HPDE6-E6E7 (cell line): Measurements from ENCODE around the gene FAM13B.
"Not testable (repeated sequence)": the region's sequence is repeated elsewhere in the genome, so short reads cannot be mapped to it uniquely, and the experiment has no call there.

Source experiments
- DNase-seq: peaks from one replicate; pipeline ENCODE4 v3.0.0; 2011; ENCODE audit warnings: missing footprints; ENCODE audit errors: extremely low spot score

Gene FAM13B

DNA sequence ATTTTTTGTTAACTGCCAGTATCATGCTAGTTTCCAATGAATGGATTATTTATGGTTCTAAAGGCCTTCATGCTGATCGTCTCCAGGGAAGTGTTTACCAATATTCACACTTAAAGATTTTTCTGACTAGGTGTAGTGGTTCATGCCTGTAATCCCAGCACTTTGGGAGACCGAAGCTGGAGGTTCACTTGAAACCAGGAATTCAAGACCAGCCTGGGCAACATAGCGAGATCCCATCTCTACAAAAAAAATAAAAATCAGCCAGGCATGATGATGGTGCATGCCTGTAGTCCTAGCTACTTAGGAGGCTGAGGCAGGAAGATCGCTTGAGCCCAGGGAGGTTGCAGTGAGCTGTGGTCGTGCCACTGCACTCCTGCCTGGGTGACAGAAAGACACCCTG is 43.5 kb downstream of the FAM13B start:
- no peak for DNase-seq

DNA sequence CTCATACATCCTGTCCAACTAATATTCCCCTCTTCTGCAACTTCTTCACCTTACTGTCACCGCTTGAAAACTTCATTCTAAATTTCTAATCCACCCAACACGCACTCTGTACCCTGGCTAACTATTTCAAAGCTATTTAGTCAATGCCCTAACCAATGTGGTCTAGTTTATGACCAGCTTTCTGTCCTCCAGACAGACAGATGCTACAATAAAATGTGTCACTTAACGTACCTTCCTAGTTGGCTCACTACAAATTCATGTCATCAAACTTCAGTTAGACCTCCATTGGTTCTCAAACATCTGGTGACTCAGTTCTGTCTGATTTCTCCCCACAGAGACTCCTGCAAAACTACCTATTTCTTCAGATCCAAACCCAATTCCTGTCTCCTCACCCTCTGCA is 57.7 kb downstream of the FAM13B start:
- DNase-seq = no peak

DNA sequence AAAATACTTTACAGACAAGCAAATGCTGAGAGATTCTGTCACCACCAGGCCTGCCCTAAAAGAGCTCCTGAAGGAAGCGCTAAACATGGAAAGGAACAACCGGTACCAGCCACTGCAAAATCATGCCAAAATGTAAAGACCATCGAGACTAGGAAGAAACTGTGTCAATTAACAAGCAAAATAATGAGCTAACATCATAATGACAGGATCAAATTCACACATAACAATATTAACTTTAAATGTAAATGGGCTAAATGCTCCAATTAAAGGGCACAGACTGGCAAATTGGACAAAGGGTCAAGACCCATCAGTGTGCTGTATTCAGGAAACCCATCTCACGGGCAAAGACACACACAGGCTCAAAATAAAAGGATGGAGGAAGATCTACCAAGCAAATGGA is 62.5 kb downstream of the FAM13B start:
- DNase-seq = not testable (repeated sequence)

DNA sequence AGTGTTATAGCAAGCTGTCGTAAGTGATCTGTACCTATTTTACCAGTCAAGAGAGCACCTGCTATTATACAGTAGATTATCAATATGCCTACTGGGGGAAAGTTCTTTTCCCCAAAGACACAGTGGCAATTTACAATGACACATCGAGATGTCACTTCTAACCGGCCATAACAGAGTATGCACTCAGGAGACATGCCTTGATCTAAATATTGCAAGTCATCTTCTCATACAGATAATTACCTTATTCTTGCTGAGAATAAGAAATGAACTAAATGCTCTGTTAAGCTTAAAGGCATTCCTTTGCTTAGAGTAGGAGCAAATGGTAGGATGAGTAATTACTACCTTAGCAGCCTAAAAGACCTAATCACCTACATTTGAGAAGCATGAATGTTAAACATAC is 72.1 kb downstream of the FAM13B start:
- no peak for DNase-seq

DNA sequence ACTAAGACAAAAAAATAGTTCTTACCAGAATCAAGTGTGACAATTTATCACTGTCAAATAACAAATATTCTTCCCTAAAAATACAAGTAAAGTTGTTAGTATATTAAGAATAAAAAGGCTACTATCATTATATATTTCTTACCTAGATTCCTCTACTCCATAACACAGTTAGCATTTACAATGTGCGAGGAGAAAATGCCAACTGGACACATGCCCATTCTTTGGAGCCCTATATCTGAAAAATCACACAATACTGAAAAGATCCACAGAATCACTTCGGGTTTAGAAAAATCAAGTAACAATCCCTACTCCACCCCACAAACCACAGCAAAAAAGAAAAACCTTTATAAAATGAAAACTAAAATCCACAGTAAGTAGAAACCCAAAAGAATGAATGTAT is 72.7 kb downstream of the FAM13B start:
- DNase-seq = no peak

DNA sequence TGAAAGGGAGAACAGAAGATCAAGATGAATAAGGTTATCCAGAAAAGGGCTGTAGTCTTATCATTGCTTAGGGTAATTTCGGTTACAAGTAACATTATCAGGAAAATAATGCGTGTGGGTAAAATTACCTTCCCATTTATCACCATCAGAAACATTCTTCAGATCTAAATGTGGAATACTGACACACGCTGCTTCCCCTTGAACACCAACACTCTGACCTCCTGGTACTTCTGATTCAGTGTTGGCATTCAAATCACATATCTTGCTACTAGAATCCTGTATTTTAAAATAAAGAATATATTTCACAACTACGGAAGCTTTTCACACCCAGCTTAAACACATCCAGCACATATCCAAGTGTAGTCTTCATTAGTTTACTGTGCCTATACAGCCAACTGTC is 73.4 kb downstream of the FAM13B start:
- no peak for DNase-seq

DNA sequence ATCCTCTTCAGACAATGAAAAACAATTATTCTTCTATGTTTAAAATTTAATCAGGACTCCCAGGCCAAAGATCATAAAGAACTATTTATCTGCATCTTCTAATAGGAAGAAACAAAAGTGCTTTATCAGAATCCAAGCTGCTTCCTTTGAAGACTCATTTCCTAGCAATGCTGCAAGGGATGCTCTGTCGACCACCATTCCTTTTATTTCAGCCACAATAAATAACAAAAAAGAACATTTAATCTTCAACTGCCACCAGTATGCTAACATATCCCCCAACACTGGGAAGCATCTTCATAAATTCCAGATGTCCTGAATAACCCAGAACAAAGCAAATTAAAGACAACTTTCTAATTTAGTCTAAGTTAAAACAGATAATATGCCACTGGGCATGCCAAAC is 74.9 kb downstream of the FAM13B start:
- DNase-seq = no peak

DNA sequence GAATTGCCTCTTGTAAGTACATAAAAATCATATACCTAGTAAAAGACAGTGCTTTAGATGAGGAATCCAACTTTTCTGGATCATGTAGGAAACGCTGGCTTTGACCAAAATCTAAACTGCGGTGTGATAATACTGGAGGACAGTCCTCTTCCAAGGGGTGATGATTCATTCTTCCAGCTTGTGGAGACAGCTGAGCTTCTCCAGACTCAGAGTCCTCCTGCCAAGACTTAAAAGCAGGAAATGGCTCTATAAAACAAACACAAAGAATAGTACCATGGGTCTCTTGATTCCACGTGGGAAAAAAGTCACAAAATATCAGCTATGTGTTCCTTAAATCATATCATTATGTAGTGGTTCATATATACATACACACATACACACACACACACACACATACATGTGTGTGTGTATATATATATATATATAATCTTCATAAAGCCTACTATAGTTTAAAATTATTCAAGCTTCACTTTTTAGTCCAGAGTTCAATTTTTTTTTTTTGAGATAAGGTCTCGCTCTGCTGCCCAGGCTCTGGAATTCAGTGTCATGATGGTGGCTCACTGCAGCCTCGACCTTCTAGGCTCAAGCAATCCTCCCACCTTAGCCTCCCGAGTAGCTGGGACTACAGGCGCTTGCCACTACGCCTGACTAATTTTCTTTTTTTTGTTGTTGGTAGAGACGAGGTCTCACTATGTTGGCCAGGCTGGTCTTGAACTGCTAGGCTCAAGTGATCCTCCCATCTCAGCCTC is 78.6 kb downstream of the FAM13B start:
- DNase-seq = no peak

DNA sequence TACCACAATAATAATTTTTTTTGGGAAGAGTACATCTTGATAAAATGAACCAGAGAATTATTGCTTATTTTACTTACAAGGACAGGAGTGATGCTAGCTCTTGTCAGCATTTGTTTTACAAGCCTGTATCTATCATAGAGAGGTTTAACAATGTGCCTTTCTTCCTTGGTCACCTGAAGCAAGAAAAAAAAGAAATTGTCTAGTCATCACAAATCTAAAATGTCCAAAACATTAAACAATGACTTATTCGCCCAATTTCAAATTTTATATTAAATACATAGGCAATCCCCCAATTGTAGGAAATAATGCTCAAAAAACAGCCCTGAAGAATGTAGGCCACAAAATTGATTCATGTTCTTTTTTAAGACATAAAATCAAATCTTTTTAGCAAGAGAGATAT is 87.1 kb downstream of the FAM13B start:
- DNase-seq = no peak

DNA sequence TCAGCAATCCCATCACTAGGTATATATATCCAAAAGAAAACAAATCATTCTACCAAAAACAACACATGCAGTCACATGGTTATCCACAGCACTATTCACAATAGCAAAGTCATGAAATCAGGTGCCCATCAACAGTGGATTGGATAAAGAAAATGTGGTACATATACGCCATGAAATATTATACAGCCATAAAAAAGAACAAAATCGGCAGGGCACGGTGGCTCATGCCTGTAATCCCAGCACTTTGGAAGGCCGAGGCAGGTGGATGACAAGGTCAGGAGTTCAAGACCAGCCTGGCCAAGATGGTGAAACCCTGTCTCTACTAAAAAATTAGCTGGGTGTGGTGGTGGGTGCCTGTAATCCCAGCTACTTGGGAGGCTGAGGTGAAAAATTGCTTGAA is 88.6 kb downstream of the FAM13B start:
- not testable (repeated sequence) for DNase-seq

DNA sequence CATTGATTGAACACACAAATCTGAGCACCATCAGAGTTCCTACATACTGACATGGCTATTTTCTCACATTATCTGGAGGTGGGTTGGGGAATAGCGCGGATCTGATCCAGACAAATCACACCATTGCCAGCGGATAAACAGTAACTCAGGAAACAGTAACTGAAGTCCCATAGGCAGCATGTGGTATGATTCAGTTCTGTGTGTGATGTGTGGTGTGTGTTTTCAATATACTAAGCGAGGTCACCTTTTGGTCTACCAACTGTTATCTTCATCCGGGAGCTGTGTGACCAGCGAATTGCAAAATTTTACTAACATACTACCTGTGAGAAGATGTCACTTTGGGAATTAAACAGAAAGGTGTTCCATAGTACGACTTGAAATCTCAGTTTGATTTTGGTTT is 93.5 kb downstream of the FAM13B start:
- DNase-seq = no peak

DNA sequence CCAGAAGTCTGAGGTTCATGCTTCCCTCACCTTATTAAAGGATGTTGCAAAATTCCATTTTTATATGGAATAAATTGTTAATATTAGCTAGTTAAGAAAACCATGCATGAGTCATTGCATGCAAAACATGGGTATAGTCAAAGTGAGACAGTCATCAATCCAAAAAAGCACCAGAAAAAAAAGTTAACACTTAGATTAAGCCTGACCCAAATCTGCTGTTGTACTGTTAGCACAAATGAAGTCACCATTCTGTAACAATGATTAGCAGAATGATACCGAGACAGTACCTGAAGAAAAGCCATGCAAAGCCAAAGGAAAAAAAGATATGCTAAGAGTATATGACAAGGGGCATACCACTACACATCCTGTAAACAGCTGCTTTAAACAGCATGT is 94.1 kb downstream of the FAM13B start:
- no peak for DNase-seq

DNA sequence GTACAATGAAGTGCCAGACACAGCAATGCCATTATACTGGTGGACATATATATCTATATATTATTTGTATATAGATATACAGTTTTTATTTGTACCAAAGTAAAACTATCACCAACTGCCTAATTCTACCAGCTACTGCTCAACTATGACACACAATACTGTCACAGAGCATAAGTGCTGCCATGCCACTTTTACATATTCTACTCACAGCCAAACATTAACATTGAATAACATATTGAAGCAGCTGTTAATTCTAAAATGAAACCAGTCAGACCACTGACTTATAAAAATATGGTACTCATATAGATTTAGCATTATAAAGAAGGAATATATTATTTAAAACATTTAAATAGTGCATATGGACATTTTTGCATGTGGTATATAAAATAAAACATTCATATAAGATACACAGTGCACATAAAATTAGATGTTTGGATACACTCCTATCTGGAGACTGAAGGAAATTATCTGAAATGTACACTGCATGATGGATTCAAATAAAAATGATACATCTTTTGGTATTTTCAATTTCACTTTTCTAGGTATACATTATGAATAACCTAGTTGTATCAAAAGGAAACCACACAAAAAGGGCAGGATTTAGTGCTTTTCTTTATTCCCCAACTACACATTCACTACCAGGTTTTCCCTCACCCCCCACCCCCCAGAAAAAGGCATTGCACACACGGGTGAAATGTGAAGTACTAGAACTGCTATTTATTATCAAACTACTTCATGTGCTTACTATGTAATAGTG is 94.7 kb downstream of the FAM13B start:
- no peak for DNase-seq

DNA sequence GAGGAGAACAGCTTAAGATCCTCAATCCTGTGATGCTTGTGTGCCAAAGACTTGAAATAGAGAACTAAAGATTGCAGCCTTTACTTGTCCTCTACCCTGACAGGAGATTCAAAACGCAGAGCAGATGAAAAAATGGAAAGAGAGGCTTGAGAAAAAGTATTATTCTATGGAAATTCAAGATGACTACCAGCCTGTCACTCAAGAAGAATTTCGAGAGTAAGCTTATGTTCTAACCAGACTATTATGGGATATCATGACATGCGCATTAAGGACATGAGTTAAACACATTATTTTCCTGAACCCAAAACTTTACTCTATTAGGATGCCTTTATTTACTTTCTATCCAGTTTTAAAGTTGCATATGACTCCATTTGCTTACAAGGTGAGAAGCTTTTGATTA is 97.2 kb downstream of the FAM13B start:
- no peak for DNase-seq

DNA sequence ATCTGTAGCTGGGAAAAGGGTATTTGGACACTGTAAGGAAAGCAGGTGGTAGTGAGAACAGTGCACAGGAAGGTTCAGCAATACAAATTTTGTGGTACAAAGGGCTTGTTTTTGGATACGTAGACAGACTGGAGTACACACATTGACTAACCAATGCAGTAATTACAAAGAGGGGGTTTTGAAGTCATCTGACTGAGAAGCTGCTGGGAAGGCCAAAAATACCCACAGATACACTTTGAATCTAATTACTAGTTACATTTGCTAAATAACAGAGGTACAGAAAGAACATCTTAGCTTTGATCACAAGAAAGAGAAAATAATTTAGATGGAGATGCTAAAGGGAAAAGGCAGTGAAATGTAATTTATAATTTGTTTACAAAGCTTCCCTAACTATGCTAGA is 97.7 kb downstream of the FAM13B start:
- DNase-seq = no peak

DNA sequence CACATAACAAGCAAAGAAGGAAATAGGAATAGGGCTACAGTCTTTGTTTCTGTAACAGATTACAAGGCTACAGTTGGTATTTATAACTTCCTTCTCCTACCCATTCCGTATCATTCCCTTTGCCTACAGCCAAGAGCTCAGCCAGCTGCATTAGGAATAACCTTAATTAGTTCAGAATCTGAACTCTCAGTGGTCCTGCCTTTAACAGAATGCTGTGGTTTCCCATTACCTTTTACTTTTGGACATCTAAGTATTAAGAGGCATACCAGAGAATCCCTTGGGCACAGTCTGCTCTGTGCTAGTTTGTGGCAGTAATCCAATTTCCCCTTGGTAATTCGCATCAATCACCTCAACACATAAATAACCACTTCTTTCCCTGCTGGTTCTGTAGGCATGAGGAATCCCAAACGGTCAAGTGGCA is 99.4 kb downstream of the FAM13B start:
- DNase-seq = no peak

DNA sequence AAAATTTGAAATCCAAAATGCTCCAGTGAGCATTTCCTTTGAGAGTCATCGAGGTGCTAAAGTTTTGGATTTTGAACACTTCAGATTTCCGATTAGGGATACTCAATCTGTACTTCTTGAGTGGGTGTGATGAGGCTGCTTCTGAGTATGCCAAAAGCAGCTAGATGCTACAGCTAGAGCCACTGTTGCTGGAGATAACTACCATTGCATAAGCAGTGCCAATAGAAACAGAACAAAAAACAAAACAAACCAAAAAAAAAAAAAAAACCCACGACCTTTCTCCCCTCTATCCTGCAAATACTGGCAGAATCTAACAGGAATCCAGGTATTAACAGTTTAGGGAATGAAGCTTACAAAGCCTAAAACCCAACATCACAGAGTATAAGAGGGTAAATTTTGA is 100.1 kb downstream of the FAM13B start:
- no peak for DNase-seq

DNA sequence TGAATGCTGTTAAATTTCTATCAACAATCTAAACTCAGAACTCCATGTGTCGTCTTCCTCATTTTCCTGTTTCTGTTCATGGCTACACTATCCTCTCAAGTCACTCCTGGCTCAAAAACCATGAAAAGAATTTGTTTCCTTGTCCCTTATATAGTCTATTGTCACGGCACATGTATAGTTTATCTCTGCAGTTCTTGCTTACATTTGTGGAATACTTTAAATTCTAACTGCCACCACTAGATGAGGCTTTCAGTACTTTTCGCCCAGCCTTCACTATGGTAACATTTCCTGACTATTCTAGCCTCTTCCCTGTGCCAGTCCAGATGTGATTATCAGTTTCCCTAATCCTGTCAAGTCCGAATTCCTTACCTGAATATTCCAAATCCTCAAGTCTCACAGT is 109.0 kb downstream of the FAM13B start:
- DNase-seq = no peak

DNA sequence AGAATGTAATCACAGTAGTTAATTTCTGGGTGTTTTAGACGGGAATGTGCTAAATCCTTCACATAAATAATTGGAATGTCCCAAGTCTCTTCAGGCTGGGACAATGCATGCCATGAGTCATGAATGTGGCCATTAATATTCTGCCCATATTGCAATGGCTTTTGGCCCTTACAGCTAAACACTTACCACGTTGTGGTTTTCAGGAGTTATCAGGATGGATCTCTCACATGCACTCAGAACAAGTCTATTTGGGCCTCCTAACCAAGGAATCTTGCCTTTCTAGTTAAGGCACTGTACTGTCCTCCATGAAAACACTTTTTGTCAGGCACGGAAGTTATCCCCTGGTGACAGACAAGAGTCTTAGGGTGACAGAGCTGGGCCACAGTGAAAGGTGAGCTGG is 110.9 kb downstream of the FAM13B start:
- no peak for DNase-seq

DNA sequence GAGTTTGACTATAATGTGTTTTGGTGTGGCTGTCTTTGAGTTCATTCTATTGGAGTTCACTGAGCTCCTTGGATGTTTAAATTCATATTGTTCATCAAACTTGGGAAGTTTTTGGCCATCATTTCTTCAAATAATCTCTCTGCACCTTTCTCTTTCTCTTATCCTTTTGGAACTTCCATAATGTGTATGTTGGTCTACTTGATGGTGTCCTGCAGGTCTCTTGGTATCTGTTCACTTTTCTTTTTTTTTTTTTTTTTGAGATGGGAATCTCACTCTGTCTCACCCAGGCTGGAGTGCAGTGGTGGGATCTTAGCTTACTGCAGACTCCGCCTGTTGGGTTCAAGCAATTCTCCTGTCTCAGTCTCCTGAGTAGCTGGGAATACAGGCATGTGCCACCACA is 116.0 kb downstream of the FAM13B start:
- no peak for DNase-seq

DNA sequence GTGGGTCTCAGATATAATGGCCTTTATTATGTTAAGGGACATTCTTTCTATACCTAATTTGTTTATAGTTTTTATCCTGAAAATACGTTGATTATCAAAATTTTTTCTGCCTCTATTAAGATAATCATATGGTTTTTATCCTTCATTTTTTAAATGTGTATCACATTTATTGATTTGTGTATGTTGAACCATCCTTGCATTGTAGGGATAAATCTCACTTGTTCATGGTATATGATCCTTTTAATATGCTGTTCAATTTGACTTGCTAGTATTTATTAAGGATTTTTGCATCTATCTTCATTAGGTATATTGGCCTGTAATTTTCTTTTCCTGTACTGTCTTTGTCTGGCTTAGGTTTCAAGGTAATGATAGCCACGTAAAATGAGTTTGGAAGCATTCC is 118.1 kb downstream of the FAM13B start:
- DNase-seq = no peak

DNA sequence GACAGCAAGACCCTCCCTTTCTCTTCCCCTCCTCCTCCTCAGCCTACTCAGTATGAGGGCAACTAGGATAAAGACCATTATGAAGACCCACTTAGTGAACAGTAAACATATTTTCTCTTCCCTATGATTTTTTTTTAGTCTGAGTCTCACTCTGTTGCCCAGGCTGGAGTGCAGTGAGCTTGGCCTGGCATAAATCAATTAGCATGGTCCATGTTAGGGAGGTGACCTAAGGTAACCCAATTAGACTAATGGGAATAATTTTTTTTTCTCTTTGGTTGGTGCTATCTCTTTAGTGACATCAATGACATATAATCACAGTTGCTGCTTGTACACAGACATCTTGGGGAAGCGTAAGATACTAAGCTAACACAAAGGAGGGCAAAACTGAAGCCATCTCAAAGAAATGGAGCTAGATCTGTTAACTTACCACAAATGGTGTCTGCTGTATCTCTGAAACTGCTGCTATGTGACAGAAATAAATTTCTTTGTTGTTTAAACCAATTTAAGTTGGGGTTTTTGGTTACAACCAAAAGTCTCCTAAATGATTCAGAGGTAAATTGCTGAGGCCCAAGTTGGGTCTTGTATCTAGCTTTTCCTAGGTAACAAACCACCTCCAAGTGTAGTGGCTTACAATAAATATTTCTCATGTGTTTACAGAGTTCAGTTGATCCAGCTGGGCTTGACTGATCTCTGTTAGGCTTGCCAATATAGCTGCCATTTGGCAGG is 130.3 kb downstream of the FAM13B start:
- DNase-seq = no peak
